HTERT RPE-1 (cell line): ENCODE measurements around the gene ASB4.
"Not testable (repeated sequence)": the region's sequence is repeated elsewhere in the genome, so short reads cannot be mapped to it uniquely, and the experiment has no call there.

Source experiments
- in situ Hi-C: fragments of 300-500 bp; cut with MboI; formaldehyde crosslinking; loops from 4 replicates; pipeline ENCODE4 v1.14.3; 2020; ENCODE audit warnings: low sequenced_read_pairs

The ASB4 gene, protein sequence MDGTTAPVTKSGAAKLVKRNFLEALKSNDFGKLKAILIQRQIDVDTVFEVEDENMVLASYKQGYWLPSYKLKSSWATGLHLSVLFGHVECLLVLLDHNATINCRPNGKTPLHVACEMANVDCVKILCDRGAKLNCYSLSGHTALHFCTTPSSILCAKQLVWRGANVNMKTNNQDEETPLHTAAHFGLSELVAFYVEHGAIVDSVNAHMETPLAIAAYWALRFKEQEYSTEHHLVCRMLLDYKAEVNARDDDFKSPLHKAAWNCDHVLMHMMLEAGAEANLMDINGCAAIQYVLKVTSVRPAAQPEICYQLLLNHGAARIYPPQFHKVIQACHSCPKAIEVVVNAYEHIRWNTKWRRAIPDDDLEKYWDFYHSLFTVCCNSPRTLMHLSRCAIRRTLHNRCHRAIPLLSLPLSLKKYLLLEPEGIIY

GRCh38 chr7:95485391-95486123 is at the start of gene ASB4:
Gene ASB4, plus strand, starts transcription at chr7:95485943. Its CDS starts 29 bp downstream, at chr7:95485972.
- in situ Hi-C loops, result no loop called here

- in situ Hi-C loops, result no loop called here
These were observed 49.3 kb upstream of the ASB4 start for GRCh38 chr7:95436407-95436806.

- in situ Hi-C loops, result no loop called here
These were observed 45.2 kb upstream of the ASB4 start for GRCh38 chr7:95440394-95441038.

DNA sequence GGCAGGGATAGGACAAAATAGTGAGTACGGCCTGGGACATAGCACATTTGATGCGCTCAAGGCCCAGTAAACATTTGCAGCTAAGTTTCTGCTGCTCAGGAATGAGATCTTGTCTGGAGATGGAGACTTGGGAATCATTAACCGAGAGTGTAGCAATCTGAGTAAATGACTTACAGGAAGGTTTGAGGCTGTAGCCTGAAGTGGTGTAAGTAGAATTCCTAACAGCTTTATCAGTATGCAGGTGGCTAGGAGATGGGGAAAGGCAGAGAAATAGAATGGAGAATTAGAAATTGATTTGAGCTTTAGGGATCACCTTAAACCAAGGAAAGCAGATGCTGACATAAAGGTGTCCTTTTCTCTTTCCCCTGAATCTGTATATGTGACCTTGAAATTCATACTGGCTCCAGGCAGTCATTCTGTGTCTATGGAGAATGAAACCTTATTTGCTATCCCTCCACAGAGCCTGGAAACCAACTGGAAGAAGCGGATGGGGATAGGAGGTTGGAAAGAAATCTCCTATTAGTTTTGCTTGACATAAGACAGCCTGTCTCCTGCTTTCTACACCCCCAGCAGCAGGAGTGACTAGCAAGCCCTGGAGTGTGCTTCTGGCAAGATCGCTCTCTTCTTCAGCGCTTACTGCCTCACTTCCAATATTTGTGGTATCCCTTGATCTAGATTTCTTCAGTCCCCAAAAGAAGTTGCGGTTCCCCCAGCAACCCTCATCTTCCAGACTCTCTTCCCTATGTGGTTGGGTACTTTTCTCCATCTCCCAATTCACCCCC is 44.5 kb upstream of the ASB4 start:
- in situ Hi-C loops, result no loop called here

- in situ Hi-C loops, result no loop called here
These were observed 40.9 kb upstream of the ASB4 start for GRCh38 chr7:95444796-95445195.

- in situ Hi-C loops, result no loop called here
These were observed 39.1 kb upstream of the ASB4 start for GRCh38 chr7:95446618-95447017.

GRCh38 chr7:95454438-95455045 is 31.2 kb upstream of the ASB4 start:
- in situ Hi-C loops, result no loop called here

DNA sequence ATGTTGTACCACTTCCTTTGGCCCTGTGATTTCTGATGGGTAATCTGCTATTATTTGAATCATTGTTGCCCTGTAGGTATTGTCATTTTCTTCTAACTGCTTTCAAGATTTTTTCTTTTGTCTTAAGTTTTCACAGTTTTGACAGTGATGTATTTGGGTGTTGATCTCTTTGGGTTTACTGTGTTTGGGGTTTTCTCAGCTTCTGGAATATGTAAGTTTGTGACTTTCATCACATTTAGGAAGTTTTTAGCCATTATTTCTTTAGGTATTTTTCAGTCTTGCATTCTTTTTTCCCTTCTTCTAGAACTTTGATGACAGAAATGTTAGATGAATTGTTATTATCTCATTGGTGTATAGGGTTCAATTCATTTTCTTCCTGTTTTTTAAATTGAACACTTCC is 27.8 kb upstream of the ASB4 start:
- in situ Hi-C loops, result no loop called here

DNA sequence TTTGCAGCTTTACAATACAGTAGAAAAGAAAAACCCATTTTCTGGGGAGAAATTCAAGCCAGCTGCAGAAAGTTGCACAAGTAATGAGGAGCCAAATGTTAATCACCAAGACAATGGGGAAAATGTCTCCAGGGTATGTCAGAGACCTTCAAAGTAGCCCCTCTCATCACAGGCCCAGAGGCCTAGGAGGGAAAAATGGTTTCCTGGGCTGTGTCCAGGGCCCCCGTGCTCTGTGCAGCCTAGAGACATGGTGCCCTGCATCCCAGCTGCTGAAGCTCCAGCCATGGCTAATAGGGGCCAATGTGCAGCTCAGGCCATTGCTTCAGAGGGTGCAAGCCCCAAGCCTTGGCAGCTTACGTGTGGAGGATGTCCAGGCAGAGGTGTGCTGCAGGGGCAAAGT is 25.1 kb upstream of the ASB4 start:
- in situ Hi-C loops, result not testable (repeated sequence)

- in situ Hi-C loops, result no loop called here
These were observed 17.7 kb upstream of the ASB4 start for GRCh38 chr7:95467912-95468607.

DNA sequence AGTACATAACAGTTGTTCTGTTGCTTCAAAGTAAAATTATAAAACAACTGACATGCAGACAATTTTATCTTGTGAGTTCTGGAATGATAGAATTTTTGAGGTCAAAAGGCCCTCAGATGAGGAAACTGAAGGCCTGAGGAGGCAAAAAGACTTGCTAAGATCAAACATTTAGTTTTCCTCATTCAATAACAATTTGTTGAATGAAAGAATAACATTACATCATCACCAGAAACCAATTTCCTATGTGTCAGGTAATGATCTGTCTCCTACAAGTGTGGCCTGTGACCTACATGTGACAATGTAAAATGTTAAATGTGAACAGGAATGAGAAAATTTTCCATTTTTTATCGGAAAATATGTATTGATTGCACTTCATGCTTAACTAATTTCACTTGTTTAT is 16.6 kb upstream of the ASB4 start:
- in situ Hi-C loops, result no loop called here

- in situ Hi-C loops, result no loop called here
These were observed 15.9 kb upstream of the ASB4 start for GRCh38 chr7:95469848-95470247.

GRCh38 chr7:95470452-95470851 is 15.3 kb upstream of the ASB4 start:
- in situ Hi-C loops, result no loop called here

DNA sequence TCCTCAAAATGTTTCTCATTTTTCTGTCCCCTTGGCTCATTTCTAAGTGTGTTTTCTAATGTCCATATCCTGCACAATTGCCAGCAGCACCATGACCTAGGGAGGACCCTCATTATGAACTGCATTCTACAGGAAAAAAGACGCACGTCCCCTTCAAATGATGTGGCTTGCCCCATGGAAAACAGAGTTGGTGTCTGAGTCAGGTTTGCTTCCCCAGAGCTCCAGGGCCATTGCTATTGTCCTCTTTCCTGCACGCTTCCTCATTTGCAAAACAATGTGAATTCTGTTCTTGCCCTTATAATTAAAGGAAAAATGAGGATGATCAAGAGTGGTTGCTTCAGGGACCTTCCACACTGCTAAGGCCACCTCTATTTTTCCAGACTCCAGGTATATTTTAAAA is 14.7 kb upstream of the ASB4 start:
- in situ Hi-C loops, result no loop called here

DNA sequence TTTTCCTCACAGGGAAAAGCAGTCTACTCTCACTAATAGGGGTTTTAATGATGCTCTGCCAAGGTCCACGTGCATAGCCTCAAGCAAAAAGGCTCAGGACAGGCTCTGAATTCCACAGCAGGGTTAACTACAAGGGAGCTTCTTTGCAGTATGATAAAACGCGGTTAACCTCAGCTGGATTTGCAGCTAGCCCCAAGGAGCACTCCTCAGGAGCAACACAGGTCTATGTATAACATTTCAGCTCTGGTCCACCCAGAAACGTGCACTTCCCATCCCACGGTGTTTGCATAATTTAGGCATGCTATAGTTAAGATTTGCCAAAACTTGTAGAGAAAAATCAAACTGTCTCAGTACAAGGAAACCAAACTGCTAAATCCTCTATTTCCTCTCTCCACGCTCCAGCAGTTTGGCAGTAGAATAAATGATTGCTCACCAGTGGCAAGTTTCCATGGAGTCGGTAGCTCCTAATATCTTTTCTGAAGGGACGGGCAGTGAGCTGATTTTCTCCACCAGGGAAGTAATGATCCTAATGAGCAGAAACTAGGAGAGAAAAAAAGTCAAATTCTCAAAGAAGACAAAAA is 13.1 kb upstream of the ASB4 start:
- in situ Hi-C loops, result no loop called here

DNA sequence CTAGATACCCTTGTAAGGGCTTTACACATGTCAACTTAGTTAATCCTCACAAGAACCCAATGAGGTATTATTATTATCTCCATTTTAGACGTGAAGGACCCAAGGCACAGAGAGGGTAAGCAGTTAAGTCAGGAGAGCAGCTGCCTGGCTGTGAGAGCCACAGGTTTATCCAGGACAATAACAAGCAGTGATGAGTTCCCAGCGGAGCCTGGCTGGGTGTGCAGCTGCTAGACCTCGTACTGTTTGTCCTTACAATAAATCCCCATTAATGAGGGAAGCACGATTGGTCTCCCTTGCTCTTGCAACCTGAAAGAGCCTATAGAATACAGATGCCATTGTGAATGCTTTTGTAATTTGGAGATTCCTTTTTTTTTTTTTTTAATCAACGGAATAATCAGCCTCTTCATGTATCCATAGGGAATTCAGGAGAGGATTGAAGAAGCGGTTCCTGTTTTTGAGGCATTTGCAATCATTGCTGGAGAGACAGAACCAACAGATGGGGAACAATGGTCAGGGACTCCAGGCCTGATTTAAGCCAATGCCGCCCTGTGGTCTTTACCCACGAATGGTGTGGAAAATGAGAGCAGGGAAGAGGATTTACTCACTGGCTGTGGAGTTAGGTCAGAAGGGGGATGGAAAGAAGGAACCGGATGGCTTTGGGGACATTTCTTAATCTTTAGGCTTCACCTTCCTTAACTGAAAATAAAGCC is 12.3 kb upstream of the ASB4 start:
- in situ Hi-C loops, result no loop called here

DNA sequence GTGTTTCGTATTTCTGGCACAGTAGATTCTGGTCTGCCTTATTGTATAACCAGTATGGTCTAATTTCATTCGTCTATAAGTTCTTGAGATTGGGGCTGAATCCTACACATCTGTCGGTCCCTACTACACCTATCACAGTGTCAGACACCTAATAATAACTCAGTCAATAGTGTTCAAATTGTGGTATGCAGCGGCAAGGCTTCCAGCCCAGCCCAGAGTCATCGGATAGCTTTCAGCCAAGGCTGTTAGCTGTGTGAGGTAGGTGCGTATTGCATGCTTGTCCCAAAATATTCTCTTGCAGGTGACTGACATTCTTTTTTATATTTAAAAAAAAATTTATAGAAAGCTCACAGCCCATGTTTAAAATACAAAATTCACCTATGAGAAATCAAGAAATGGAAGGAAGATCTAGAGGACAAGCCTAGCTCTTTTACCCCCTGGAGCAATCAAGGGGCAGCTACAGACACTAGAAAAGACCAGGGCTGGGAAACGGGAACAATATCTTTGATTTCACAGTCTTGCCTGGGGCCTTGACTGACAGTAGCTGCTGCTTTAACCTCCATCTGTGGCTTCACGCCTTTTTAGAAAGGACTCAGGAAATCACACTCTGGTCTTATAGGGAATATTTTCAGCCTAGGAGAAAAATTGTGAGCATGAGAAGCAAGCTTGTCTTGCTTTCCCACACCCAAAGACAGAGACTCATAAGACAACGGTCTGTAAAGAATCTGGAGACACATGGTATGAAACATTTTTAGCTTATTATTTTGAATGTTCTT is 9.5 kb upstream of the ASB4 start:
- in situ Hi-C loops, result no loop called here

- in situ Hi-C loops, result no loop called here
These were observed 8.7 kb upstream of the ASB4 start for GRCh38 chr7:95476904-95477594.
